ENCODE results near the gene ELOVL2. TPM values are rescaled to one million over a fixed set of nuclear protein-coding genes. Genes with fewer than 3 reads are reported as not detected.

ELOVL2 gene
- total RNA-seq, 1 donor from 2014 or later = 0.52 TPM

DNA sequence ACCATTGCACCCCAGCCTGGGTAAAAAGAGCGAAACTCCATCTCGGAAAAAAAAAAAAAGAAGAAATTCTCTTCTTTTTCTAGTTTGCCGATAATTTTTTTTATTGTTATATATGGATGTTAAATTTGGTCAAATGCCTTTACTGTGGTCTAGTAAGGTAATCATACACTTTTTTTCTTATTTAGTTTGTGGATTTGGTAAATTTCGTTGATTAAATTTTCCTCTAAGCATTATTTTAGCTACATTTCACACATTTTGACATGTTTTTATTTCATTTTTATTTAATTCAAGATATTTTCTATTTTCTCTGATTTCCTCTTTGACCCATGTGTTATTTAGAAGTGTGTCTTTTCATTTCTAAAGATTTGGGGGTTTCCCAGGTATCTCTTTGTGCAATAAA lies 18.0 kb upstream of the ELOVL2 start:
- H3K27me3 ChIP-seq (ENCODE audit: control insufficient read depth in 3 of 3, insufficient read depth in 3 of 3, low read length in 3 of 3) = no peaks in the 10 kb centered on the region
- no peaks in the 10 kb centered on the region for H3K36me3 ChIP-seq (ENCODE audit: control insufficient read depth in 3 of 3, insufficient read depth in 3 of 3, low read length in 3 of 3)
- H3K9me3 ChIP-seq (ENCODE audit: control insufficient read depth in 3 of 3, low read length in 3 of 3) = no peaks in the 10 kb centered on the region
- no peaks in the 10 kb centered on the region for H3K4me1 ChIP-seq (ENCODE audit: control insufficient read depth in 3 of 3, insufficient read depth in 3 of 3, low read length in 3 of 3)
- no peak overlapping the region for H3K4me3 ChIP-seq (ENCODE audit: low read length in 3 of 3)
- no peak overlapping the region for H3K9ac ChIP-seq (ENCODE audit: low read depth in 1 of 3, low read length in 3 of 3)
- no peak overlapping the region for H3K27ac ChIP-seq (ENCODE audit: low read depth, low read length)

DNA sequence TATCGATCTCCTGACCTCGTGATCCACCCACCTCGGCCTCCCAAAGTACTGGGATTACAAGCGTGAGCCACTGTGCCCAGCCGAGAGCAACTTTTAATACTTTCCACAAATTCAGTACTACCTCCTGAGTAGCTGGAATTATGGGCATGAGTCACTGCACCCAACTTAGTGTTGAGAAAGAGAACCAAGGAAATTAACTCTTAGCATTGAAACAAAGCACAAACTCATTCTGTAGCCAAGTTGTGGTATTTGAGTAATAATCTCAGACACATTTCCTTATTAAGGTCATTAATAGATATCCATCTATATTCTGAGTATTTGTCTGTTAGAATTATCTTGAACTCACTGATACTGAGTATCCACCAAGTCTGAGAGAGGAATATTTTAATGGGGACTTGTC lies 14.3 kb upstream of the ELOVL2 start:
- Histone ChIP-seq H3K4me3 (ENCODE audit: low read length in 3 of 3) (no peak overlapping the region), H3K27ac (ENCODE audit: low read depth, low read length) (no peak overlapping the region), H3K9me3 (ENCODE audit: control insufficient read depth in 3 of 3, low read length in 3 of 3) (no peaks in the 10 kb centered on the region), H3K9ac (ENCODE audit: low read depth in 1 of 3, low read length in 3 of 3) (no peak overlapping the region), H3K4me1 (ENCODE audit: control insufficient read depth in 3 of 3, insufficient read depth in 3 of 3, low read length in 3 of 3) (no peaks in the 10 kb centered on the region), H3K27me3 (ENCODE audit: control insufficient read depth in 3 of 3, insufficient read depth in 3 of 3, low read length in 3 of 3) (no peaks in the 10 kb centered on the region), H3K36me3 (ENCODE audit: control insufficient read depth in 3 of 3, insufficient read depth in 3 of 3, low read length in 3 of 3) (no peaks in the 10 kb centered on the region)

DNA sequence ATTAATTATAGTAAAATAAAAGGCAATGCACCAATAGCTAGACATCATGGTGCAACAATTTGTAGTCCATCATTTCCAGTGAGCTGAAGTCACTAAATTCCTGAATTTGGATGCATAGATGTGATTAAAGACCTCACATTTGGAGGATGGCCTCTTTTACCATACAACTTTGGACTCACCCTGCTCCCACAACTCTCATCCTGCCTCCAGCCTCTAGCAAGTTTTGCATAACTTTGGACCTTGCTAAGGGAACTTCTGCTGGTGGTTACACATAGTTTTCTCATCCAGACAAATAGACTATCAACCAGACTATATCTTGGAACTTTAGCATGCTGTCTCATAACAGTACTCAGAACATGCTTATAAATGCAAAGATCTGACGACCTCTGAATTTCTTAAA lies 12.8 kb upstream of the ELOVL2 start:
- Histone ChIP-seq H3K9me3 (ENCODE audit: control insufficient read depth in 3 of 3, low read length in 3 of 3) (no peaks in the 10 kb centered on the region), H3K27ac (ENCODE audit: low read depth, low read length) (no peak overlapping the region), H3K36me3 (ENCODE audit: control insufficient read depth in 3 of 3, insufficient read depth in 3 of 3, low read length in 3 of 3) (no peaks in the 10 kb centered on the region), H3K4me1 (ENCODE audit: control insufficient read depth in 3 of 3, insufficient read depth in 3 of 3, low read length in 3 of 3) (no peaks in the 10 kb centered on the region), H3K27me3 (ENCODE audit: control insufficient read depth in 3 of 3, insufficient read depth in 3 of 3, low read length in 3 of 3) (no peaks in the 10 kb centered on the region), H3K9ac (ENCODE audit: low read depth in 1 of 3, low read length in 3 of 3) (no peak overlapping the region), H3K4me3 (ENCODE audit: low read length in 3 of 3) (no peak overlapping the region)

DNA sequence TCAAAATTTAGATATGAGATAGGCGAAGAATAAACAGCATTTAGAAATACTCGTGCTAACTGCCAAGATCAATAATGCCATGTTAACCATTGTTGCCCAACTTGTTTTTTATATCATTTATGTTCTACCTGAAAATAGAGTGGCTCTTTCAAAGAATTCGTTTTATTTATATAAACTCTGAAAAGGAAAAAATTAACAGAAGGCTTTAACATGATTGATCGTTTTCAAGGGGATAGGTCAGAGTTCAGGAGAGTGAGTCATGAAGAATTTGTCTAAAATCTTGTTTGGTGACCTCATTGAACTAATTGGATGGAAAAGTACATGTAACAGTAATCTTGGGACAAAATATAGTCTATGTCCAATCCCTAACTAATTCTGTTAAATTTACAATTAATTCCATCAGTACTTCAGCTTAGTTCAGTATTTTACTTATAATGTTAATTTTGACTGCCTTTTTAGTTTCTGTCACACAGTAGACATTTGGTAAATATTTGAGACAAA lies 11.1 kb upstream of the ELOVL2 start:
- Histone ChIP-seq H3K4me3 (ENCODE audit: low read length in 3 of 3) (no peak overlapping the region), H3K27me3 (ENCODE audit: control insufficient read depth in 3 of 3, insufficient read depth in 3 of 3, low read length in 3 of 3) (peaks cover 0 to 3% (median 0%) of the 10 kb centered on the region in 3 donors), H3K27ac (ENCODE audit: low read depth, low read length) (no peak overlapping the region), H3K4me1 (ENCODE audit: control insufficient read depth in 3 of 3, insufficient read depth in 3 of 3, low read length in 3 of 3) (no peaks in the 10 kb centered on the region), H3K9ac (ENCODE audit: low read depth in 1 of 3, low read length in 3 of 3) (no peak overlapping the region), H3K9me3 (ENCODE audit: control insufficient read depth in 3 of 3, low read length in 3 of 3) (no peaks in the 10 kb centered on the region), H3K36me3 (ENCODE audit: control insufficient read depth in 3 of 3, insufficient read depth in 3 of 3, low read length in 3 of 3) (no peaks in the 10 kb centered on the region)

DNA sequence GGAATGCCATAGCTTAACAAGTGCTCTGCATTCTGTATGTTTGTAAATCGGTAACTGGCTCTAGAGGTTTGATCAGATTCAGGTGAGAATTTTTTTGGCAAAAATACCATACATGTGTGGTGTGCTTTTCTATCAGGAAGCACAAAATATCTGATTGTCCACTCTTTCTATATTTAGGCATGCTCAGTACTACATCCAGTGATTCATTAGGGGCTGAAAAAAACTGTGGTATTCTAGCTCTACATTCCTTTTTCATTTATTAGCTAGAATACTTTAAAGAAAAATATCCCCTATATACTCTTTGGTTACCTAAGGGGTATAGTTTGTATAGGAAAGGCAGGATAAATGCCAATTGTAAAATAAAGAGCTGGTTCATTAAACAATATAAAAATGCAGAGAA lies 10.6 kb upstream of the ELOVL2 start:
- no peaks in the 10 kb centered on the region for H3K4me1 ChIP-seq (ENCODE audit: control insufficient read depth in 3 of 3, insufficient read depth in 3 of 3, low read length in 3 of 3)
- no peak overlapping the region for H3K9ac ChIP-seq (ENCODE audit: low read depth in 1 of 3, low read length in 3 of 3)
- no peaks in the 10 kb centered on the region for H3K9me3 ChIP-seq (ENCODE audit: control insufficient read depth in 3 of 3, low read length in 3 of 3)
- H3K36me3 ChIP-seq (ENCODE audit: control insufficient read depth in 3 of 3, insufficient read depth in 3 of 3, low read length in 3 of 3) = no peaks in the 10 kb centered on the region
- H3K27ac ChIP-seq (ENCODE audit: low read depth, low read length) = no peak overlapping the region
- no peak overlapping the region for H3K4me3 ChIP-seq (ENCODE audit: low read length in 3 of 3)
- peaks cover 0 to 3% (median 0%) of the 10 kb centered on the region in 3 donors for H3K27me3 ChIP-seq (ENCODE audit: control insufficient read depth in 3 of 3, insufficient read depth in 3 of 3, low read length in 3 of 3)

DNA sequence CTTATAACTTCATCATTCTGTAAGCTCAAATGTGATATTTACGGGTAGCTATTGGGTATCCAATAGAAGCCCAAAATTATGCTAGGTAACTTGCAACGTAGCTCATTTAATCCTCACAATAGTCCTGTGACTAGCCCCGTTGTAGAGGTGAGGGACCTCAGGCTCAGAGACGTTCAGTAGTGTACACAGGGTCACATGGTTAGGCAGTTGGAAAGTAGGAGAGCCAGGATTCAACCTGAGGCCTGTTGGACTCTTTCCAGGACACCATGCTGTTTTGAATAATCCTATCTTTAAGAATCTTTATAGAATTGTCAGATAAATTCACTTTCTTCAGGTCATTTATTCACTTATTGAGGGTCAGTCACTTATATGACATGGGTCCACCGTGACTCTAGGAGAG lies 9.2 kb upstream of the ELOVL2 start:
- Histone ChIP-seq H3K27me3 (ENCODE audit: control insufficient read depth in 3 of 3, insufficient read depth in 3 of 3, low read length in 3 of 3) (peaks cover 0 to 8% (median 3%) of the 10 kb centered on the region in 3 donors), H3K4me1 (ENCODE audit: control insufficient read depth in 3 of 3, insufficient read depth in 3 of 3, low read length in 3 of 3) (no peaks in the 10 kb centered on the region), H3K9ac (ENCODE audit: low read depth in 1 of 3, low read length in 3 of 3) (no peak overlapping the region), H3K9me3 (ENCODE audit: control insufficient read depth in 3 of 3, low read length in 3 of 3) (no peaks in the 10 kb centered on the region), H3K36me3 (ENCODE audit: control insufficient read depth in 3 of 3, insufficient read depth in 3 of 3, low read length in 3 of 3) (no peaks in the 10 kb centered on the region), H3K4me3 (ENCODE audit: low read length in 3 of 3) (no peak overlapping the region), H3K27ac (ENCODE audit: low read depth, low read length) (no peak overlapping the region)

DNA sequence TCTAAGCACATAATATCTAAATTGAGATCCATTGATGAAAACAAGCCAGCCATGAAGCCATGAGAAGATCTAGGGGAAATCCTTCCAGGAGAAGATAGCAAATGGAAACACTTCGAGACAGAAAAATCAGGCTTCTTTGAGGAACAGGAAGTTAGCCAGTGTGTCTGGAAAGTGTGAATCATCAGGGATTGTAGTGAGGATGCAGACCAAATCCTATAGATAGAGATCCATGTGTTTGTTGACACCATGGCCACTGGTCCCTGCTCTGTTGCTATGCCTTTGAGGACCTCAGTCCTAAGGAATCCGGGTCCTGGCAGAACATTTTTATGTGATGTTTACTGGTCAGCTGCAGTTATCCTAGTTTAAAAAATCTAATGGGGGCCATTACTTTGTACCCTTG lies 6.6 kb upstream of the ELOVL2 start:
- Histone ChIP-seq H3K36me3 (ENCODE audit: control insufficient read depth in 3 of 3, insufficient read depth in 3 of 3, low read length in 3 of 3) (no peaks in the 10 kb centered on the region), H3K27ac (ENCODE audit: low read depth, low read length) (no peak overlapping the region), H3K27me3 (ENCODE audit: control insufficient read depth in 3 of 3, insufficient read depth in 3 of 3, low read length in 3 of 3) (peaks cover 7 to 16% (median 11%) of the 10 kb centered on the region in 3 donors), H3K4me3 (ENCODE audit: low read length in 3 of 3) (no peak overlapping the region), H3K9ac (ENCODE audit: low read depth in 1 of 3, low read length in 3 of 3) (no peak overlapping the region), H3K9me3 (ENCODE audit: control insufficient read depth in 3 of 3, low read length in 3 of 3) (no peaks in the 10 kb centered on the region), H3K4me1 (ENCODE audit: control insufficient read depth in 3 of 3, insufficient read depth in 3 of 3, low read length in 3 of 3) (no peaks in the 10 kb centered on the region)

DNA sequence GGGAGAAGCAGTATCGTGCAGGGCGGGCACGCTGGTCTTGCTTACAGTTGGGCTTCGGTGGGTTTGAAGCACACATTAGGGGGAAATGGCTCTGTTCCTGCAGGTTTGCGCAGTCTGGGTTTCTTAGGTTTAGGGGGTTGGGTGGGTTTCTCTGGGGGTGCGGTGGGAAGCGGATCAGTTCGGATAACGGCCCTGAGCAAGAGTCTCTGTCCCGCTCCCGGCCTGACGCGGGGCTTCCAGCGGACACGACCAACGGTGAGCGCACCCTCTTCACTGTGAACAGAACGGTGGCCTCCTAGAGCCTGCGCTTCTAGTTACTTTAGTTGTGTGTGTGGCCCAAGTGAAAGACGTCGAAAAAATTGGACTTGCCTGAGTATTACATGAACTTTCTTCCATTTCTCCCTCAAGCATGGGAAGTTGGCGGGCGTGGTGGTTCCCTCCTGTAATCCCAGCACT lies 635 bp upstream of the ELOVL2 start:
- H3K27me3 ChIP-seq (ENCODE audit: control insufficient read depth in 3 of 3, insufficient read depth in 3 of 3, low read length in 3 of 3) = peaks cover 30 to 40% (median 37%) of the 10 kb centered on the region in 3 donors
- no peak overlapping the region for H3K27ac ChIP-seq (ENCODE audit: low read depth, low read length)
- H3K36me3 ChIP-seq (ENCODE audit: control insufficient read depth in 3 of 3, insufficient read depth in 3 of 3, low read length in 3 of 3) = no peaks in the 10 kb centered on the region
- H3K9ac ChIP-seq (ENCODE audit: low read depth in 1 of 3, low read length in 3 of 3) = no peak overlapping the region
- H3K4me3 ChIP-seq (ENCODE audit: low read length in 3 of 3) = peak overlapping the region in 1 of 3 donors; percentile 45
- no peaks in the 10 kb centered on the region for H3K9me3 ChIP-seq (ENCODE audit: control insufficient read depth in 3 of 3, low read length in 3 of 3)
- H3K4me1 ChIP-seq (ENCODE audit: control insufficient read depth in 3 of 3, insufficient read depth in 3 of 3, low read length in 3 of 3) = no peaks in the 10 kb centered on the region

DNA sequence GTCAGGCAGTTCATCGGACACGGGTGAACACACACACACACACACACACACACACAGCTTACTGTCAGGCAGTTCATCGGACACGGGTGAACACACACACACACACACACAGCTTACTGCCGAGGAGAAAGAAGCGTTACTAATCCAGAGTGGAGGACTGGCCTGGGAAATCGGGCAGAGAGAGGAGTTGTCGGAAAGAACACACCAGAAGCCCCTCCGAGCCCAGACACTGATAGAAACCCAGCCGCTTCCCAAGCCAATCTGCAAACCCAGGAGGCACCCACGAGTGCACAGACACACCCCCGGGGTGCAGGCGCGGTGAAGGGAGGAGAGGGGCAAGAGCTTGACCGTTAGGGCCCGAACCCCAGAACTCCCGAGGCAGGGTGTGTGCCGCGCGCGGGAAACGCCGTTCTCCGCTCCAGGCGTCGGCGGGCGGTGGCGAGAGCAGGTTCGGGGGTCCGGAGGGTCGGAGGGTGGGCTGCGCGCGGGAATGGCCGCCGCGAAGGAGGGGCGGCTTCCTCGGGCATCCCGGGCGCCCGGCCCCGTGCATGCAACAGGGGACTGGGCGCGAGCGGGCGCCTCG lies 636 bp downstream of the ELOVL2 start:
- H3K27me3 ChIP-seq (ENCODE audit: control insufficient read depth in 3 of 3, insufficient read depth in 3 of 3, low read length in 3 of 3) = peaks cover 29 to 41% (median 37%) of the 10 kb centered on the region in 3 donors
- no peaks in the 10 kb centered on the region for H3K4me1 ChIP-seq (ENCODE audit: control insufficient read depth in 3 of 3, insufficient read depth in 3 of 3, low read length in 3 of 3)
- H3K9ac ChIP-seq (ENCODE audit: low read depth in 1 of 3, low read length in 3 of 3) = peak overlapping the region in 1 of 3 donors; percentile 52
- H3K36me3 ChIP-seq (ENCODE audit: control insufficient read depth in 3 of 3, insufficient read depth in 3 of 3, low read length in 3 of 3) = no peaks in the 10 kb centered on the region
- H3K27ac ChIP-seq (ENCODE audit: low read depth, low read length) = no peak overlapping the region
- H3K4me3 ChIP-seq (ENCODE audit: low read length in 3 of 3) = peak overlapping the region; percentile 40 to 51 (median 46)
- H3K9me3 ChIP-seq (ENCODE audit: control insufficient read depth in 3 of 3, low read length in 3 of 3) = no peaks in the 10 kb centered on the region

DNA sequence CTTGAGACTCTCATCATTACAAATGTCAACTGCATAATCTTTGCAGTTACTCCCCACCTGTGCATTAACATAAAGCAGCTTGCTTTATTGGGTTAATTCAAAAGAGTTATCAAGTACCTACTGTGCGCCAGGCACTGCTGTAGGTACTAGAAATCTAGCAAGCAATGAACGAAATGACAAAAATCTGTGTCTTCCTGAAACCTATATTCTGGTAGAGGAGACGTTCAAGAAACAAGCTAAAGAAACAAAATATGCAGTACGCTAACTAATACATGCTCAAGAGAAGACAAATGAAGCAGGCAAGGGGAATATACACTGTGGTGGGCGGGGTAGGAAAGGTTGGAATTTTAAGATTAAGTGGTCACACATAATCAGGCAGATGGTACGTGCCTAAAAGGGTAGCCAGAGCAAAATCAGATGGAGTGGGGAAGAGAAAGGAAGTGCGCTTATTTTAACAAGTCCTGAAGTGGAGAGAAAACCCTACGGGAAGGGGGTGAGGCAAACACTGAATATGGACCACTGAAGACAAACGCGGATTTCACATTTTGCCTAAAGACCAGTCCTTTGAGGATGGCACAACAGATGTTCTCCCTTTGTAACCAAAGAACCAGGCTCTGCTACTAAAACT lies 1.2 kb downstream of the ELOVL2 start:
- H3K27ac ChIP-seq (ENCODE audit: low read depth, low read length) = no peak overlapping the region
- no peaks in the 10 kb centered on the region for H3K9me3 ChIP-seq (ENCODE audit: control insufficient read depth in 3 of 3, low read length in 3 of 3)
- H3K9ac ChIP-seq (ENCODE audit: low read depth in 1 of 3, low read length in 3 of 3) = no peak overlapping the region
- H3K27me3 ChIP-seq (ENCODE audit: control insufficient read depth in 3 of 3, insufficient read depth in 3 of 3, low read length in 3 of 3) = peaks cover 23 to 41% (median 37%) of the 10 kb centered on the region in 3 donors
- no peaks in the 10 kb centered on the region for H3K4me1 ChIP-seq (ENCODE audit: control insufficient read depth in 3 of 3, insufficient read depth in 3 of 3, low read length in 3 of 3)
- H3K4me3 ChIP-seq (ENCODE audit: low read length in 3 of 3) = peak overlapping the region; percentile 40 to 51 (median 46)
- H3K36me3 ChIP-seq (ENCODE audit: control insufficient read depth in 3 of 3, insufficient read depth in 3 of 3, low read length in 3 of 3) = no peaks in the 10 kb centered on the region

Data from skeletal muscle tissue (tissue), 4 donors.